Measurements from ENCODE around the gene RPL9.

GRCh38 chr4:39433878-39434492 is 24.7 kb downstream of the RPL9 start:
- TF ChIP-seq, protein P1, sequence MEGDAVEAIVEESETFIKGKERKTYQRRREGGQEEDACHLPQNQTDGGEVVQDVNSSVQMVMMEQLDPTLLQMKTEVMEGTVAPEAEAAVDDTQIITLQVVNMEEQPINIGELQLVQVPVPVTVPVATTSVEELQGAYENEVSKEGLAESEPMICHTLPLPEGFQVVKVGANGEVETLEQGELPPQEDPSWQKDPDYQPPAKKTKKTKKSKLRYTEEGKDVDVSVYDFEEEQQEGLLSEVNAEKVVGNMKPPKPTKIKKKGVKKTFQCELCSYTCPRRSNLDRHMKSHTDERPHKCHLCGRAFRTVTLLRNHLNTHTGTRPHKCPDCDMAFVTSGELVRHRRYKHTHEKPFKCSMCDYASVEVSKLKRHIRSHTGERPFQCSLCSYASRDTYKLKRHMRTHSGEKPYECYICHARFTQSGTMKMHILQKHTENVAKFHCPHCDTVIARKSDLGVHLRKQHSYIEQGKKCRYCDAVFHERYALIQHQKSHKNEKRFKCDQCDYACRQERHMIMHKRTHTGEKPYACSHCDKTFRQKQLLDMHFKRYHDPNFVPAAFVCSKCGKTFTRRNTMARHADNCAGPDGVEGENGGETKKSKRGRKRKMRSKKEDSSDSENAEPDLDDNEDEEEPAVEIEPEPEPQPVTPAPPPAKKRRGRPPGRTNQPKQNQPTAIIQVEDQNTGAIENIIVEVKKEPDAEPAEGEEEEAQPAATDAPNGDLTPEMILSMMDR (IDR thresholded peaks at IDR 0.05), result no peak
- TF ChIP-seq POLR2A (IDR thresholded peaks at IDR 0.05), result no peak
